ENCODE results near the gene CCBE1.

CCBE1 gene

GRCh38 chr18:59639821-59640220 is 57.4 kb downstream of the CCBE1 start:
- no peak overlapping the region for H3K4me3 ChIP-seq (replicated peaks; ENCODE audit: low read depth, low read length)
- no peak for DNase-seq (ENCODE audit: extremely low read depth, low read depth)
- TF ChIP-seq CTCF (IDR thresholded peaks at IDR 0.05; ENCODE audit: low read depth, low read length, missing control alignments): no peak

- no peak for TF ChIP-seq CTCF (IDR thresholded peaks at IDR 0.05; ENCODE audit: low read depth, low read length, missing control alignments)
- no peak for DNase-seq (ENCODE audit: extremely low read depth, low read depth)
Observed at GRCh38 chr18:59639136-59639535, 58.1 kb downstream of the CCBE1 start.

GRCh38 chr18:59633961-59634485 is 63.2 kb downstream of the CCBE1 start:
- no peak overlapping the region for H3K4me3 ChIP-seq (replicated peaks; ENCODE audit: low read depth, low read length)
- DNase-seq (ENCODE audit: extremely low read depth, low read depth): no peak
- no peak for TF ChIP-seq CTCF (IDR thresholded peaks at IDR 0.05; ENCODE audit: low read depth, low read length, missing control alignments)

More at GRCh38 chr18:59639136-59639535, 58.1 kb downstream of the CCBE1 start:
- no peak overlapping the region for H3K4me3 ChIP-seq (replicated peaks; ENCODE audit: low read depth, low read length)

- no peak overlapping the region for H3K4me3 ChIP-seq (replicated peaks; ENCODE audit: low read depth, low read length)
- DNase-seq (ENCODE audit: extremely low read depth, low read depth): no peak
- no peak for TF ChIP-seq CTCF (IDR thresholded peaks at IDR 0.05; ENCODE audit: low read depth, low read length, missing control alignments)
Observed at GRCh38 chr18:59633317-59633716, 63.9 kb downstream of the CCBE1 start.

- DNase-seq (ENCODE audit: extremely low read depth, low read depth): no peak
- H3K4me3 ChIP-seq (replicated peaks; ENCODE audit: low read depth, low read length): no peak overlapping the region
- peak; percentile 81 for TF ChIP-seq CTCF (IDR thresholded peaks at IDR 0.05; ENCODE audit: low read depth, low read length, missing control alignments)
Observed at GRCh38 chr18:59631583-59632181, 65.5 kb downstream of the CCBE1 start.

- TF ChIP-seq CTCF (IDR thresholded peaks at IDR 0.05; ENCODE audit: low read depth, low read length, missing control alignments): no peak
- H3K4me3 ChIP-seq (replicated peaks; ENCODE audit: low read depth, low read length): no peak overlapping the region
- DNase-seq (ENCODE audit: extremely low read depth, low read depth): no peak
Observed at GRCh38 chr18:59629894-59630293, 67.3 kb downstream of the CCBE1 start.

GRCh38 chr18:59628995-59629394 is 68.2 kb downstream of the CCBE1 start:
- DNase-seq (ENCODE audit: extremely low read depth, low read depth): no peak
- no peak for TF ChIP-seq CTCF (IDR thresholded peaks at IDR 0.05; ENCODE audit: low read depth, low read length, missing control alignments)
- H3K4me3 ChIP-seq (replicated peaks; ENCODE audit: low read depth, low read length): no peak overlapping the region

Measured in HFF-Myc (cell line).